SH-SY5Y (cell line): ENCODE data around the gene CCDC150.
A peak's percentile ranks its signal among the peaks of the same experiment; 100 is the strongest.

Experiments
- GATA2 ChIP-seq: IDR thresholded peaks from 2 replicates; pipeline ENCODE4 v1.6.1; 2011; ENCODE audit warnings: mild to moderate bottlenecking, low read depth, low read length
- GATA3 ChIP-seq: IDR thresholded peaks from 2 replicates; pipeline ENCODE4 v1.6.1; 2011; ENCODE audit warnings: low read depth, mild to moderate bottlenecking, low read length, moderate library complexity

CCDC150 gene

DNA sequence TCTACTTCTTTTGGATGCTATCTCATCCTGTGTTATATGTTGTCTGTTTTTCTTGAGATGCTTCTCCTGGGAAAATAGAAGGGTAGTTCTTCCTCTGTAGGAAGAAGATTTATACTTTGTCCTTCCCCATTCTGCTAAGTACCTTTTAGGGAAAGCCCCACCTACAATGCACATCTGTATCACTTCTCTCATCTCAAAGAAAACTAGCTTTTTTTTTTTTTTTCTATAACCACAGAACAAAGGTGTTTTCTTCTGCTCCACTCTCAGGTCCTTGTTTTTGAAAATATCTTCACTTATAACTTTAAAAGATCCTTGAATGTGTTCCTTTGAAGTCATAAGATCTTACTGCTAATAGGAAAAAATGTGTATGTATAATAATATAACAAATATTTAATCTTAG, 30.8 kb downstream of the CCDC150 start:
- TF ChIP-seq GATA3 (no peak), GATA2 (no peak)

DNA sequence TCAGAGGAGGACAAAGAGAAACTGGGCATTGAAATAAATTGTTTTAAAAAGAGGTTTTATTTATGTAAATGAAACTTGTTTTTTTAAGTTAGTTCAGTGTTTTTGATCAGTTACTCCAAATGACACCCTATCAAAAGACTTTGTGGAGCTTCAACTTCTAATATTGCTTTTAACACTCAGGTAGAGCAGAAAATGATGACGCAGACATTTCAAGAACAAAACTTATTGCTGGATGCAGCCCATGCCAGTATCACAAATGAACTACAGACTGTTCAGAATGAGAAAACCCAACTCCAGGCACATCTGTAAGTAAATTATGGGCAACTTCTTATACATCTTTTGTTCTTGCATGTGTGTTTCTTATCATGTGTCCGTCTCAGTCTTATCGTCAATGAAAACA, 36.4 kb downstream of the CCDC150 start:
- TF ChIP-seq GATA2 (no peak), GATA3 (no peak)

DNA sequence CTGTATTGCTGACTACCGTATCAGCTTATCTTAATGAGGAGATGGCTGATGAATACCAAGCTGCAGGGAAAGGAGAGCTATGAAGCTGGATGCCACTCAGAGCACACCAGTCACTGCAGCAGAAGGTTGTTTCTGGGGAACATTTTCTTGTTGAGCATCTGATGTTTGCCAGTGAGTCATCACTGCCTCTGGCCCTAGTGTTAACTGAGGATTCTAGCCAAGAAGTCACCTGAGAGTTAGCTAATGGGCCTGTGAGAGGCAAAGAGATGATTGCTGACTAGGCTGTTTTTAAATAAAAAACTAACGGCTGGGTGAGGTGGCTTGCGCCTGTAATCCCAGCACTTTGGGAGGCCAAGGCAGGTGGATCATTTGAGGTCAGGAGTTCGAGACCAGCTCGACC, 37.9 kb downstream of the CCDC150 start:
- TF ChIP-seq GATA3 (no peak), GATA2 (peak; percentile 21; the same call in 1 of the 2 replicates)

GRCh38 chr2:196679368-196679767, 39.9 kb downstream of the CCDC150 start:
- no peak for TF ChIP-seq GATA3
- no peak for TF ChIP-seq GATA2

DNA sequence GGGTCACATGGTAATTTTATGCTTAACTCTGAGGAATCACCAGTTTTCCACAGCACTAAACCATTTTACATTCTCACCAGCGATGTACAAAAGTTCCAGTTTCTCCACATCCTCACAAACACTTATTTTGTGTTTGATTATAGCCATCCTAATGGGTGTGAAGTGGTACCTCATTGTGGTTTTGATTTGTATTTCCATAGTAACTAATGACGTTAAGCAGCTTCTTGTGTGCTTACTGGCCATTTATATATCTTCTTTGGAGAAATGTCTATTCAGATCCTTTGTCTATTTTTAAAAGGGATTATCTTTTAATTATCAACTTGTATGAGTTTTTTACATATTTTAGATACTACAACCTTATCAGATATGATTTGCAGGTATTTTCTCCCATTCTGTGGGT, 42.0 kb downstream of the CCDC150 start:
- no peak for TF ChIP-seq GATA3
- TF ChIP-seq GATA2, result no peak

DNA sequence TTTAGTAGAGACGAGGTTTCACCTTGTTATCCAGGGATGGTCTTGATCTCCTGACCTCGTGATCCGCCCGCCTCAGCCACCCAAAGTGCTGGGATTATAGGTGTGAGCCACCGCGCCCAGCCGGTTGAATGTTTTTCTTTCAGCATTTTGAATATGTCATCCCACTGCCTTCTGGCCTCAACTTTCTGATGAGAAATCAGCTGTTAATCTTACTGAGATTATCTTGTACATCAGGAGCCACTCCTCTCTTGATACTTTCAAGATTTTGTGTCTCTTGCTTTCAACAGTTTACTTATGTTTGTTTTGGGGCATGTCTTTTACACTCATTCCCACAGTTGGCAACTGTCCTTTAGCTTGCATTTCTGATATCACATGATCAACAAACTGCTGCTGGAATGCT, 46.3 kb downstream of the CCDC150 start:
- TF ChIP-seq GATA3 (no peak), GATA2 (no peak)

- TF ChIP-seq GATA2 (no peak), GATA3 (no peak)
Observed at GRCh38 chr2:196696423-196697079, 57.0 kb downstream of the CCDC150 start.

- no peak for TF ChIP-seq GATA3
- TF ChIP-seq GATA2, result no peak
Observed at GRCh38 chr2:196697825-196698224, 58.3 kb downstream of the CCDC150 start.

GRCh38 chr2:196702641-196703040, 63.1 kb downstream of the CCDC150 start:
- TF ChIP-seq GATA2 (no peak), GATA3 (no peak)

GRCh38 chr2:196703695-196704094, 64.2 kb downstream of the CCDC150 start:
- TF ChIP-seq GATA3, result no peak
- no peak for TF ChIP-seq GATA2

DNA sequence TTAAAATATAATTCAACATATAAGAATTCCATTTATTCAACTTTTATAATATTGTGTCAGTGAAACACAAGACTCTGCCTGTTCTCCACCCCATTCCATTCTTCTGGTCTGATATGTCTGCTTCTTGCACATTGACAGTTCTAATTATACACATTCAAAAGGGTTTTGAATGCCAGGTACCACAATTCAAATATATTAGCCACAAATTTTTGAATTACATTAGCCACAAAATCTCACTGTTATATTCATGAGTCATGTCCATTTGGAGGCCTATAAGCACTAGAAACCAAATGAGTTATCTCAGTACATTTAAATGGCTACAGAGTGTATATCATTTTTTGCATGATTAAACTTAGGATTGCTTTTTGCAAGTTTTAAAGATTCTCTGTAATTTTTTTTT, 72.1 kb downstream of the CCDC150 start:
- TF ChIP-seq GATA3 (no peak), GATA2 (no peak)

GRCh38 chr2:196712867-196713266, 73.4 kb downstream of the CCDC150 start:
- TF ChIP-seq GATA2 (no peak), GATA3 (no peak)

DNA sequence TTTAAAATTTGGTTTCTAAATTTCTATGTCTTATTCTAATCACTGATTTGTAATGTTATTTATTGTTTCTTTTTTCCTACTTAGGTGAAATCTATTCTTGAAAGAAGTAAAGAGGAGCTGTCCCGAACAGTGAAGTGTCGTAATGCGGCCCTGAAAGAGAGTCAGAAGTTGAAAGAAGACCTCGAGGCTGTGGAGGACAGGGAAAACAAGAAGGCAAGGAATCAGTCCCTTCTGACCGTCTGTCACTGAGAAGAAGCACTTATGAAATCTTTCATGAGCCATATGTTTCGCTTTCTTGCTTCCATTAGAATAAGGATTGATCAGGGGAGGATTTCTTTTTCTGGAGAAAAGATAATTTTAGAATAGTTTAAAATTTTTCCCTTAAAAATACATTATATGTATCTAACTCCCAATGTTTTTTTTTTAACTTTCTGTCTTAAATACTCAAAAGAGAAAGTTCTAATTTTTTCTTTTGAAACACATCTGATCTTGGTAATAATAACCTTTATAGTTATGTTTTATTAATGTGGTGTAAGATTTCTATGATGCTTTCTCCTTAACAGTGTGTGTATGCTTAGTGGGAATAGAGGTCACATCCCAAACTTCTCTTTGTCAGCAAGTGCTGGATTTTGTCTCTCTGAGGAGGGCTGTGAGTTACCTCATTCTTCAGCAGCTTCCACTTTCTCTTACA, 79.0 kb downstream of the CCDC150 start:
- TF ChIP-seq GATA2 (no peak), GATA3 (no peak)

DNA sequence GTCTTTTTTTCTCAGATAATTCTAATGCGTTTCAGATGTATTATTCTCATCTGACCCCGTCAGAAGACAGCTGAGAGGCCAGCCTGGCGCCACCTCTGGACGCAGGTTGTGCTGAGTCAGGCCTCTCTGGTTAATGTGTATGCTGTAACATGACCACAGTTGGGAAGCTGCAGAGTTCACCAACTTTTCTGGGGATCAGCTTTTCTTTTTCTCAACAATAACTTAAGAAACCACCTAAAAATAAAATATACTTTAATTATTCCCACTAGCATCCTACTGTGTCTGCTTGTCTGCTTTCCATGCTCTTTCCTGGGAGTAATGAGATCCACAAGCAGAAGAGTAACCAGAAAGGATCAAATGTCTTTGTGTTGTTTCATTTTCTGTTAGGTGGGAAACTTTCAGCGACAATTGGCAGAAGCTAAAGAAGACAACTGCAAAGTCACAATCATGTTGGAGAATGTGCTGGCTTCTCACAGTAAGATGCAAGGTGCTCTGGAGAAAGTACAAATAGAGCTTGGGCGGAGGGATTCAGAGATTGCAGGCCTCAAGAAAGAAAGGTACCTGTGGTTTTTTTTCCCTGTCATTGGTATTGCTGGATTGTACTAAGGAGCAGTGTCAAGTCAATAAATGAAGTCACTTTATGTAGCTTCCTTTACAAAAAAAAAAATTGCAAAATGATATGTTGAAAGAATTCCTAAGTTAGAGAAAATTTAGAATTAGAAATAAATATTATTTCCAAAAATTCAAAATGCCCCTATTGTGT, 79.8 kb downstream of the CCDC150 start:
- TF ChIP-seq GATA3, result no peak

DNA sequence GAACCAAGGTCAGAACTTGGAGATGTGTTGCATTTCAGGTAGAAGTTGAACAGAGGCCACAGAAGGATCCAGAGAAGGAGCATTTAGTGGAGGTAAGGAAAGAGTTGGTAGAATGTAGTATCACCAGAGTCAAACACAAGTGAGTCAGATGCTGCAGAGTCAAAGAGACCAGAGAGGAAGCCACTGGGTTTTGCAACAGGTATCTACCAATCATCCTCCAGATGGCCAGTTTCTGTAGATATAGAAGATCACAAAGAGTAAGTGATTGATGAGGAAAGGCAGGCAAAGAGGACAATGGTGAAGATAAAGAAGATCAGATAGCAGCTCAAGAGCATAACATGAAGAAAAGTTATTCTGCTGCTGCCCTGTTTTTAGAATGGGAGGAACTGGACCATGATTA, 84.1 kb downstream of the CCDC150 start:
- TF ChIP-seq GATA2, result no peak

GRCh38 chr2:196725218-196725617, 85.7 kb downstream of the CCDC150 start:
- TF ChIP-seq GATA2 (no peak), GATA3 (no peak)
